ENCODE data around the gene LTBR. TPM values are rescaled to one million over a fixed set of nuclear protein-coding genes. Genes with fewer than 3 reads are reported as not detected.
"Not testable (repeated sequence)": the region's sequence is repeated elsewhere in the genome, so short reads cannot be mapped to it uniquely, and the experiment has no call there.

The LTBR gene
- polyA plus RNA-seq, 4 donors = 56.2 to 71.2 (median 61.7) TPM

- peak; percentile 66 to 80 (median 75) for DNase-seq (ENCODE audit: low read depth in 4 of 4, low spot score in 3 of 4)
Measured at GRCh38 chr12:6423267-6424007, 39.5 kb downstream of the LTBR start.

- DNase-seq (ENCODE audit: low read depth in 4 of 4, low spot score in 3 of 4) = no peak
Measured at GRCh38 chr12:6424008-6424347, 40.0 kb downstream of the LTBR start.

- DNase-seq (ENCODE audit: low read depth in 4 of 4, low spot score in 3 of 4) = no peak
Measured at GRCh38 chr12:6424866-6425265, 40.9 kb downstream of the LTBR start.

- DNase-seq (ENCODE audit: low read depth in 4 of 4, low spot score in 3 of 4) = no peak
Measured at GRCh38 chr12:6425590-6426531, 41.9 kb downstream of the LTBR start.

- DNase-seq (ENCODE audit: low read depth in 4 of 4, low spot score in 3 of 4) = no peak
Measured at GRCh38 chr12:6426882-6427671, 43.1 kb downstream of the LTBR start.

- DNase-seq (ENCODE audit: low read depth in 4 of 4, low spot score in 3 of 4) = not testable (repeated sequence)
Measured at GRCh38 chr12:6427796-6428195, 43.8 kb downstream of the LTBR start.

- no peak for DNase-seq (ENCODE audit: low read depth in 4 of 4, low spot score in 3 of 4)
Measured at GRCh38 chr12:6428326-6428725, 44.4 kb downstream of the LTBR start.

- peak in 1 of 4 donors; percentile 45 for DNase-seq (ENCODE audit: low read depth in 4 of 4, low spot score in 3 of 4)
Measured at GRCh38 chr12:6430124-6430989, 46.4 kb downstream of the LTBR start.

- DNase-seq (ENCODE audit: low read depth in 4 of 4, low spot score in 3 of 4) = no peak
Measured at GRCh38 chr12:6432991-6433390, 49.0 kb downstream of the LTBR start.

- no peak for DNase-seq (ENCODE audit: low read depth in 4 of 4, low spot score in 3 of 4)
Measured at GRCh38 chr12:6434205-6435140, 50.5 kb downstream of the LTBR start.

- DNase-seq (ENCODE audit: low read depth in 4 of 4, low spot score in 3 of 4) = no peak
Measured at GRCh38 chr12:6435961-6436715, 52.2 kb downstream of the LTBR start.

- no peak for DNase-seq (ENCODE audit: low read depth in 4 of 4, low spot score in 3 of 4)
Measured at GRCh38 chr12:6437586-6437985, 53.6 kb downstream of the LTBR start.

- no peak for DNase-seq (ENCODE audit: low read depth in 4 of 4, low spot score in 3 of 4)
Measured at GRCh38 chr12:6438345-6438744, 54.4 kb downstream of the LTBR start.

GRCh38 chr12:6440391-6440790 lies 56.4 kb downstream of the LTBR start:
- no peak for DNase-seq (ENCODE audit: low read depth in 4 of 4, low spot score in 3 of 4)
